ENCODE results near the gene RALGPS1.

GRCh38 chr9:127136081-127136879, 221.7 kb downstream of the RALGPS1 start:
- TF ChIP-seq, protein P1, sequence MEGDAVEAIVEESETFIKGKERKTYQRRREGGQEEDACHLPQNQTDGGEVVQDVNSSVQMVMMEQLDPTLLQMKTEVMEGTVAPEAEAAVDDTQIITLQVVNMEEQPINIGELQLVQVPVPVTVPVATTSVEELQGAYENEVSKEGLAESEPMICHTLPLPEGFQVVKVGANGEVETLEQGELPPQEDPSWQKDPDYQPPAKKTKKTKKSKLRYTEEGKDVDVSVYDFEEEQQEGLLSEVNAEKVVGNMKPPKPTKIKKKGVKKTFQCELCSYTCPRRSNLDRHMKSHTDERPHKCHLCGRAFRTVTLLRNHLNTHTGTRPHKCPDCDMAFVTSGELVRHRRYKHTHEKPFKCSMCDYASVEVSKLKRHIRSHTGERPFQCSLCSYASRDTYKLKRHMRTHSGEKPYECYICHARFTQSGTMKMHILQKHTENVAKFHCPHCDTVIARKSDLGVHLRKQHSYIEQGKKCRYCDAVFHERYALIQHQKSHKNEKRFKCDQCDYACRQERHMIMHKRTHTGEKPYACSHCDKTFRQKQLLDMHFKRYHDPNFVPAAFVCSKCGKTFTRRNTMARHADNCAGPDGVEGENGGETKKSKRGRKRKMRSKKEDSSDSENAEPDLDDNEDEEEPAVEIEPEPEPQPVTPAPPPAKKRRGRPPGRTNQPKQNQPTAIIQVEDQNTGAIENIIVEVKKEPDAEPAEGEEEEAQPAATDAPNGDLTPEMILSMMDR (IDR thresholded peaks at IDR 0.05; ENCODE audit: insufficient read depth, low read length): no peak
- TF ChIP-seq, protein P2, sequence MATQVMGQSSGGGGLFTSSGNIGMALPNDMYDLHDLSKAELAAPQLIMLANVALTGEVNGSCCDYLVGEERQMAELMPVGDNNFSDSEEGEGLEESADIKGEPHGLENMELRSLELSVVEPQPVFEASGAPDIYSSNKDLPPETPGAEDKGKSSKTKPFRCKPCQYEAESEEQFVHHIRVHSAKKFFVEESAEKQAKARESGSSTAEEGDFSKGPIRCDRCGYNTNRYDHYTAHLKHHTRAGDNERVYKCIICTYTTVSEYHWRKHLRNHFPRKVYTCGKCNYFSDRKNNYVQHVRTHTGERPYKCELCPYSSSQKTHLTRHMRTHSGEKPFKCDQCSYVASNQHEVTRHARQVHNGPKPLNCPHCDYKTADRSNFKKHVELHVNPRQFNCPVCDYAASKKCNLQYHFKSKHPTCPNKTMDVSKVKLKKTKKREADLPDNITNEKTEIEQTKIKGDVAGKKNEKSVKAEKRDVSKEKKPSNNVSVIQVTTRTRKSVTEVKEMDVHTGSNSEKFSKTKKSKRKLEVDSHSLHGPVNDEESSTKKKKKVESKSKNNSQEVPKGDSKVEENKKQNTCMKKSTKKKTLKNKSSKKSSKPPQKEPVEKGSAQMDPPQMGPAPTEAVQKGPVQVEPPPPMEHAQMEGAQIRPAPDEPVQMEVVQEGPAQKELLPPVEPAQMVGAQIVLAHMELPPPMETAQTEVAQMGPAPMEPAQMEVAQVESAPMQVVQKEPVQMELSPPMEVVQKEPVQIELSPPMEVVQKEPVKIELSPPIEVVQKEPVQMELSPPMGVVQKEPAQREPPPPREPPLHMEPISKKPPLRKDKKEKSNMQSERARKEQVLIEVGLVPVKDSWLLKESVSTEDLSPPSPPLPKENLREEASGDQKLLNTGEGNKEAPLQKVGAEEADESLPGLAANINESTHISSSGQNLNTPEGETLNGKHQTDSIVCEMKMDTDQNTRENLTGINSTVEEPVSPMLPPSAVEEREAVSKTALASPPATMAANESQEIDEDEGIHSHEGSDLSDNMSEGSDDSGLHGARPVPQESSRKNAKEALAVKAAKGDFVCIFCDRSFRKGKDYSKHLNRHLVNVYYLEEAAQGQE (IDR thresholded peaks at IDR 0.05; ENCODE audit: insufficient replicate concordance, low read depth): no peak
- TF ChIP-seq SPI1 (IDR thresholded peaks at IDR 0.05; ENCODE audit: borderline replicate concordance, low read depth) (no peak), GABPA (IDR thresholded peaks at IDR 0.05; ENCODE audit: low read depth) (no peak)
